Subcutaneous abdominal adipose tissue (tissue), 5 donors: ENCODE measurements around the gene ATP6V0D1.

ENCODE experiments used
- H3K27ac ChIP-seq: one replicate; pipeline ENCODE4 v1.7.0; 2013; ENCODE audit warnings: low read depth, mild to moderate bottlenecking, inconsistent platforms, low read length, moderate library complexity
- H3K27me3 ChIP-seq, 5 donors: one replicate each; pipeline ENCODE4 v1.7.0; 2013; ENCODE audit warnings: low read length in 5 of 5, inconsistent platforms in 1 of 5; ENCODE audit not compliant: control insufficient read depth in 5 of 5, insufficient read depth in 4 of 5
- H3K36me3 ChIP-seq, 5 donors: one replicate each; pipeline ENCODE4 v1.7.0; 2013; ENCODE audit warnings: low read length in 5 of 5; ENCODE audit not compliant: control insufficient read depth in 5 of 5, insufficient read depth in 5 of 5
- H3K4me1 ChIP-seq, 5 donors: one replicate each; pipeline ENCODE4 v1.7.0; 2013; ENCODE audit warnings: low read length in 5 of 5, mild to moderate bottlenecking in 3 of 5, moderate library complexity in 1 of 5; ENCODE audit not compliant: control insufficient read depth in 5 of 5, insufficient read depth in 5 of 5
- H3K4me3 ChIP-seq, 5 donors: one replicate each; pipeline ENCODE4 v1.7.0; 2013; ENCODE audit warnings: low read length in 5 of 5, low read depth in 1 of 5
- H3K9ac ChIP-seq, 5 donors: one replicate each; pipeline ENCODE4 v1.7.0; 2013; ENCODE audit warnings: low read length in 5 of 5, mild to moderate bottlenecking in 4 of 5, moderate library complexity in 3 of 5
- H3K9me3 ChIP-seq, 5 donors: one replicate each; pipeline ENCODE4 v1.7.0; 2013; ENCODE audit warnings: low read length in 5 of 5; ENCODE audit not compliant: control insufficient read depth in 5 of 5
- donor health status: healthy.
- donor health status: healthy.
- donor health status: healthy.
- donor health status: healthy.
- donor health status: healthy.

The ATP6V0D1 gene

GRCh38 chr16:67412294-67412693, 68.7 kb downstream of the ATP6V0D1 start:
- Histone ChIP-seq H3K4me3 (no peak overlapping the region), H3K9me3 (no peaks in the 10 kb centered on the region), H3K9ac (no peak overlapping the region), H3K27ac (no peak overlapping the region), H3K4me1 (peaks cover 0 to 26% (median 21%) of the 10 kb centered on the region in 5 donors), H3K27me3 (no peaks in the 10 kb centered on the region), H3K36me3 (peaks cover 0 to 4% (median 0%) of the 10 kb centered on the region in 5 donors)

- Histone ChIP-seq H3K27me3 (no peaks in the 10 kb centered on the region), H3K4me1 (peaks cover 0 to 29% (median 23%) of the 10 kb centered on the region in 5 donors), H3K9ac (no peak overlapping the region)
Observed at GRCh38 chr16:67411339-67411738, 69.6 kb downstream of the ATP6V0D1 start.

GRCh38 chr16:67409631-67410030, 71.3 kb downstream of the ATP6V0D1 start:
- H3K4me1 ChIP-seq: peaks cover 0 to 32% (median 26%) of the 10 kb centered on the region in 5 donors
- no peak overlapping the region for H3K9ac ChIP-seq
- H3K27ac ChIP-seq: no peak overlapping the region
- H3K27me3 ChIP-seq: no peaks in the 10 kb centered on the region
- H3K4me3 ChIP-seq: no peak overlapping the region
- peaks cover 0 to 4% (median 0%) of the 10 kb centered on the region in 5 donors for H3K36me3 ChIP-seq
- H3K9me3 ChIP-seq: no peaks in the 10 kb centered on the region

More at GRCh38 chr16:67411339-67411738, 69.6 kb downstream of the ATP6V0D1 start:
- Histone ChIP-seq H3K27ac (no peak overlapping the region), H3K9me3 (no peaks in the 10 kb centered on the region), H3K4me3 (no peak overlapping the region), H3K36me3 (peaks cover 0 to 4% (median 0%) of the 10 kb centered on the region in 5 donors)

- H3K4me1 ChIP-seq: peaks cover 0 to 31% (median 21%) of the 10 kb centered on the region in 5 donors
- peak overlapping the region; percentile 50 for H3K27ac ChIP-seq
- no peak overlapping the region for H3K9ac ChIP-seq
- H3K27me3 ChIP-seq: no peaks in the 10 kb centered on the region
- no peak overlapping the region for H3K4me3 ChIP-seq
- H3K9me3 ChIP-seq: no peaks in the 10 kb centered on the region
- peaks cover 0 to 4% (median 0%) of the 10 kb centered on the region in 5 donors for H3K36me3 ChIP-seq
Observed at GRCh38 chr16:67407788-67408452, 73.0 kb downstream of the ATP6V0D1 start.

GRCh38 chr16:67407176-67407787, 73.7 kb downstream of the ATP6V0D1 start:
- peaks cover 0 to 31% (median 21%) of the 10 kb centered on the region in 5 donors for H3K4me1 ChIP-seq
- H3K9ac ChIP-seq: peak overlapping the region in 2 of 5 donors; percentile 38 to 51
- H3K9me3 ChIP-seq: no peaks in the 10 kb centered on the region
- H3K27me3 ChIP-seq: no peaks in the 10 kb centered on the region
- H3K4me3 ChIP-seq: no peak overlapping the region
- H3K27ac ChIP-seq: peak overlapping the region; percentile 50
- peaks cover 0 to 4% (median 0%) of the 10 kb centered on the region in 5 donors for H3K36me3 ChIP-seq

- Histone ChIP-seq H3K27ac (peak overlapping the region; percentile 55), H3K27me3 (no peaks in the 10 kb centered on the region), H3K9ac (peak overlapping the region in 2 of 5 donors; percentile 5 to 51), H3K9me3 (no peaks in the 10 kb centered on the region), H3K36me3 (peaks cover 0 to 4% (median 0%) of the 10 kb centered on the region in 5 donors), H3K4me1 (peaks cover 0 to 31% (median 21%) of the 10 kb centered on the region in 5 donors), H3K4me3 (no peak overlapping the region)
Observed at GRCh38 chr16:67406111-67406971, 74.6 kb downstream of the ATP6V0D1 start.

- H3K9ac ChIP-seq: no peak overlapping the region
- no peak overlapping the region for H3K27ac ChIP-seq
- H3K27me3 ChIP-seq: no peaks in the 10 kb centered on the region
- peaks cover 0 to 4% (median 3%) of the 10 kb centered on the region in 5 donors for H3K36me3 ChIP-seq
- H3K4me3 ChIP-seq: no peak overlapping the region
- H3K4me1 ChIP-seq: peaks cover 0 to 31% (median 21%) of the 10 kb centered on the region in 5 donors
- no peaks in the 10 kb centered on the region for H3K9me3 ChIP-seq
Observed at GRCh38 chr16:67405336-67405735, 75.6 kb downstream of the ATP6V0D1 start.

- H3K9ac ChIP-seq: no peak overlapping the region
Observed at GRCh38 chr16:67404740-67405226, 76.2 kb downstream of the ATP6V0D1 start.

GRCh38 chr16:67403976-67404555, 76.9 kb downstream of the ATP6V0D1 start:
- peaks cover 0 to 37% (median 28%) of the 10 kb centered on the region in 5 donors for H3K4me1 ChIP-seq
- no peak overlapping the region for H3K9ac ChIP-seq
- H3K27ac ChIP-seq: no peak overlapping the region
- H3K27me3 ChIP-seq: no peaks in the 10 kb centered on the region
- no peak overlapping the region for H3K4me3 ChIP-seq
- peaks cover 0 to 4% (median under 1%) of the 10 kb centered on the region in 5 donors for H3K36me3 ChIP-seq
- no peaks in the 10 kb centered on the region for H3K9me3 ChIP-seq

More at GRCh38 chr16:67404740-67405226, 76.2 kb downstream of the ATP6V0D1 start:
- peaks cover 0 to 31% (median 21%) of the 10 kb centered on the region in 5 donors for H3K4me1 ChIP-seq
- H3K4me3 ChIP-seq: no peak overlapping the region
- H3K27me3 ChIP-seq: no peaks in the 10 kb centered on the region
- peaks cover 0 to 4% (median 3%) of the 10 kb centered on the region in 5 donors for H3K36me3 ChIP-seq
- H3K9me3 ChIP-seq: no peaks in the 10 kb centered on the region
- H3K27ac ChIP-seq: no peak overlapping the region
